ENCODE measurements around the gene ZNF76.
A peak's percentile ranks its signal among the peaks of the same experiment; 100 is the strongest.
"Not testable (repeated sequence)": the region's sequence is repeated elsewhere in the genome, so short reads cannot be mapped to it uniquely, and the experiment has no call there.

ZNF76 gene

GRCh38 chr6:35321091-35321490, 61.6 kb downstream of the ZNF76 start:
- Histone ChIP-seq H3K36me3 (replicated peaks) (no peaks in the 10 kb centered on the region), H3K4me3 (no peak overlapping the region), H3K9me3 (no peaks in the 10 kb centered on the region), H3K4me1 (no peaks in the 10 kb centered on the region), H3K27me3 (ENCODE audit: low read depth) (no peaks in the 10 kb centered on the region)
- in situ Hi-C loops (cut with MboI; ENCODE audit: low sequenced_read_pairs) = no loop called here
- DNase-seq (ENCODE audit: low spot score in 2 of 2) = no peak

DNA sequence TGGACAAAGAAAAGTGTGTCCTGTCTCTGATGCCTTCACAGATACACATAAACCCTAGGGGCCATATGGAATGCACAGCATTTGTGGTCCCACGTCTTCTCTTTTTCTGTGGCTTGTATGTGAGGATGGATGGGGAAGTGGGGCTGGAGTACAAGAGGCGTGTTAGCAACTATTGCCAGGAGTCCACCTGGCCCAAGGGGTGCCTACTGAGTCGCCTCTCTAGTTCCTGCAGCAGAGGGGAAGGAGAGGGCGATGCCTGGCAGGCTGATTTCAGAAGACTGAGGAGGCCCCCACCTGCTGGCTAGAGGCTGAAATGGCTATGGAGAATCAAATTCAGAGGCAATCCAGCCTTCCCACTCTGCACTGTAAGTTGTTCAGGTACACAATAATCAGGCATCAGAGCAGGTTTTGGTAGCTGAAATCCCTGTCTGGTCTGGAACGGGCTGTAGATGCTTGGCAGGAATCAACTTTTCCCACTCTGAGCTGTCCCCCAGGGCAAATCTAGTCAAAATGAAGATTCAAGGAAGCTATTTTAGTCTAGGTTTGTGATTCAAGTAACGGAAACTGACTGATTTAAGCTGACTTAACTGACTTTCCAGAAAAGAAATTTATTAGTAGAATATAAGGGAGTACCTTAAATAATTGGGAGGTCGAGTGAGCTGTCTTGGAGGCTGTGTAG, 68.0 kb downstream of the ZNF76 start:
- DNase-seq (ENCODE audit: low spot score in 2 of 2) = peak; percentile 53 to 70
- no peak overlapping the region for H3K4me3 ChIP-seq
- H3K4me1 ChIP-seq = no peaks in the 10 kb centered on the region
- no peaks in the 10 kb centered on the region for H3K36me3 ChIP-seq (replicated peaks)
- in situ Hi-C loops (cut with MboI; ENCODE audit: low sequenced_read_pairs) = no loop called here
- no peaks in the 10 kb centered on the region for H3K27me3 ChIP-seq (ENCODE audit: low read depth)
- H3K9me3 ChIP-seq = no peaks in the 10 kb centered on the region

DNA sequence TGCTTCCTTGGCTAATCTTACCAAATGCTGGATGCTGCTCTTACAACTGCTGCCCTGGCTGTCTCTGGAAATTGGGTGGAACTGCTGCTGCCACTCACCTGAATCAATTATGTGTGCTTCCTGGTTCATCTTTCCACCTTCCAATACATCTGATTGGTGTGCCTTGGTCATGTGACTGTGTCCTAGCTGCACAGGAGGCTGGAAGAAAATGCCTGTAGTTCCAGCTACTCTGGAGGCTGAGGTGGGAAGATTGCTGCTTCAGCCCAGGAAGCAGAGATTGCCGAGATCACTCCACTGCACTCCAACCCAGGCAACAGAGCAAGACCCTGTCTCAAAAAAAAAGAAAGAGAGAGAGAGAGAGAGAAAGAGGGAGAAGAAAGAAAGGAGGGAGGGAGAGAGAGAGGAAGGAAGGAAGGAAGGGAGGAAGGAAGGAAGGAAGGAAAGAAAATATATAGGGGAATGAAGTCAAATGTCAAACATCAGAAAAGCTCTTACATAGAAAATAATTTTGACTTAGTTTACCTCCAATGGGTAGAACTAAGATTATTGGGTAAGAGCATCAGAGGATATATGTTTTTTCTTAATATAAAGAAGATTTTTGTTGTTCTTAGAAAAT, 68.7 kb downstream of the ZNF76 start:
- H3K27me3 ChIP-seq (ENCODE audit: low read depth) = no peaks in the 10 kb centered on the region
- in situ Hi-C loops (cut with MboI; ENCODE audit: low sequenced_read_pairs) = no loop called here
- no peak overlapping the region for H3K4me3 ChIP-seq
- no peaks in the 10 kb centered on the region for H3K4me1 ChIP-seq
- no peaks in the 10 kb centered on the region for H3K36me3 ChIP-seq (replicated peaks)
- no peaks in the 10 kb centered on the region for H3K9me3 ChIP-seq
- DNase-seq (ENCODE audit: low spot score in 2 of 2) = no peak

DNA sequence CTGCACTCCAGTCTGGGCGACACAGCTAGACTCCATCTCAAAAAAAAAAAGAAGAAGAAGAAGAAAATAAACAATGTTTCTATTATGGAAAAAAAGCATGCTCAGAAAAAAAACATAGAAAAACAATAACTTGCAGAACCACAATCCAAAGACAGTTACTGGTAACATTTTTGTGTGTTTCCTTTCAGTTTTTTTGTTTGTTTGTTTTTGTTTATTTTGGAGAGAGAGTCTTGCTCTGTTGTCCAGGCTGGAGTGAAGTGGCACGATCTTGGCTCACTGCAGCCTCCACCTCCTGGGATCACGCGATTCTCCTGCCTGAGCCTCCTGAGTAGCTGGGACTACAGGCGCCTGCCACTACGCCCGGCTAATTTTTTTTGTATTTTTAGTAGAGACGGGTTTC, 69.4 kb downstream of the ZNF76 start:
- H3K27me3 ChIP-seq (ENCODE audit: low read depth); H3K36me3 ChIP-seq (replicated peaks); H3K4me1 ChIP-seq; H3K9me3 ChIP-seq; H3K4me3 ChIP-seq; DNase-seq (ENCODE audit: low spot score in 2 of 2); in situ Hi-C loops (cut with MboI; ENCODE audit: low sequenced_read_pairs): not testable (repeated sequence)

DNA sequence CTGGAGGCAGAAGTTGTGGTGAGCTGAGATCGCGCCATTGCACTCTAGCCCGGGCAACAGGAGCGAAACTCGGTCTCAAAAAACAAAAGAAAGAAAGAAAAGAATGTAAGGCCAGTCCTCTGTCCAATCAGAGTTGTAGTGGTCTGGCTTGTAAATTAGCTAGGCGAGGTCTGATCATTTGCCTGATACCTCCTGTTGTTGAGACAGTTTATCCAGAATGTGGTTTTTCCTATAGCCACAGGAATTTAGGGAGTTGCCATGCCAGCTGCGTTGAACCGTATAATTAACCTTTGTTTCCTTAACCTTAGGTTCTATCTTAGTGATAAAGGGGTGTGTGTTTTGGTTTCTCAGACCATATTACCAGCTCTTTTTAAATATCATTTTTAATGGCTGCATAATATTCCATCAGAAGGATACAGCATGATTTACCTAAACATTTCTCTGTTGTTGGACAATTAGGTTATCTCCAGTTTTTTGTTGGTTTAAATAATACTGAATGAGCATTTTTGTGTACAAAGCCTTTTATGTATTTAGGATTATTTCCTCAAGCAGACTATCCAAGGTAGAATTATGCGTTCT, 71.1 kb downstream of the ZNF76 start:
- H3K36me3 ChIP-seq (replicated peaks) = no peaks in the 10 kb centered on the region
- H3K9me3 ChIP-seq = no peaks in the 10 kb centered on the region
- H3K4me1 ChIP-seq = no peaks in the 10 kb centered on the region
- H3K4me3 ChIP-seq = no peak overlapping the region
- H3K27me3 ChIP-seq (ENCODE audit: low read depth) = peaks cover 8% of the 10 kb centered on the region
- DNase-seq (ENCODE audit: low spot score in 2 of 2) = no peak
- in situ Hi-C loops (cut with MboI; ENCODE audit: low sequenced_read_pairs) = no loop called here

DNA sequence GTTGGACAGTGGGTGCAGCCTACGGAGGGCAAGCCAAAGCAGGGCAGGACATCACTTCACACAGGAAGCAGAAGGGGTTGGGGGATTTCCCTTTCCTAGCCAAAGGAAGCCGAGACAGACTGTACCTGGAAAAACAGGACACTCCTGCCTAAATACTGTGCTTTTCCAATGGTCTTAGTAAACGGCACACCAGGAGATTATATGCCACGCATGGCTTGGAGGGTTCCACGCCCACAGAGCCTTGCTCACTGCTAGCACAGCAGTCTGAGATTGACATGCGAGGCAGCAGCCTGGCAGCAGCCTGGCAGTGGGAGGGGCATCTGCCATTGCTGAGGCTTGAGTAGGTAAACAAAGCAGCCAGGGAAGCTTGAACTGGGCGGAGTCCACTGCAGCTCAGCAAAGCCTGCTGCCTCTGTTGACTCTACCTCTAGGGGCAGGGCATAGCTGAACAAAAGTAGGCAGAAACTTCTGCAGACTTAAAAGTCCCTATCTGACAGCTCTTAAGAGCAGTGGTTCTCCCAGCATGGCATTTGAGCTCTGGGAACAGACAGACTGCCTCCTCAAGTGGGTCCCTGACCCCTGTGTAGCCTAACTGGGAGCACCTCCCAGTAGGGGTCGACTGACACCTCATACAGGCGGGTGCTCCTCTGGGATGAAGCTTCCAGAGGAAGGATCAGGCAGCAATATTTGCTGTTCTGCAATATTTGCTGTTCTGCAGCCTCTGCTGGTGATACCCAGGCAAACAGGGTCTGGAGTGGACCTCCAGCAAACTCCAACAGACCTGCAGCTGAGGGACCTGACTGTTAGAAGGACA, 72.7 kb downstream of the ZNF76 start:
- DNase-seq (ENCODE audit: low spot score in 2 of 2) = peak in 1 of 2 experiments; percentile 69
- H3K9me3 ChIP-seq; H3K4me3 ChIP-seq; H3K36me3 ChIP-seq (replicated peaks); in situ Hi-C loops (cut with MboI; ENCODE audit: low sequenced_read_pairs); H3K4me1 ChIP-seq: not testable (repeated sequence)
- peaks cover 15% of the 10 kb centered on the region for H3K27me3 ChIP-seq (ENCODE audit: low read depth)

GRCh38 chr6:35341557-35341956, 82.0 kb downstream of the ZNF76 start:
- Histone ChIP-seq H3K36me3 (replicated peaks) (peaks cover under 1% of the 10 kb centered on the region; the same call in 1 of the 2 replicates), H3K27me3 (ENCODE audit: low read depth) (peaks cover 8% of the 10 kb centered on the region; the same call in 1 of the 2 replicates), H3K9me3 (0 out of 2 replicates have a peak, but pooled peaks cover 2% of the 10 kb centered on the region), H3K4me3 (no peak overlapping the region), H3K4me1 (peaks cover 5% of the 10 kb centered on the region)
- in situ Hi-C loops (cut with MboI; ENCODE audit: low sequenced_read_pairs) = loop anchor here (5.0 kb wide), 1 partner anchor 111 kb away; the partner anchor contains the start of gene FANCE
- DNase-seq (ENCODE audit: low spot score in 2 of 2) = peak in 1 of 2 experiments; percentile 25

DNA sequence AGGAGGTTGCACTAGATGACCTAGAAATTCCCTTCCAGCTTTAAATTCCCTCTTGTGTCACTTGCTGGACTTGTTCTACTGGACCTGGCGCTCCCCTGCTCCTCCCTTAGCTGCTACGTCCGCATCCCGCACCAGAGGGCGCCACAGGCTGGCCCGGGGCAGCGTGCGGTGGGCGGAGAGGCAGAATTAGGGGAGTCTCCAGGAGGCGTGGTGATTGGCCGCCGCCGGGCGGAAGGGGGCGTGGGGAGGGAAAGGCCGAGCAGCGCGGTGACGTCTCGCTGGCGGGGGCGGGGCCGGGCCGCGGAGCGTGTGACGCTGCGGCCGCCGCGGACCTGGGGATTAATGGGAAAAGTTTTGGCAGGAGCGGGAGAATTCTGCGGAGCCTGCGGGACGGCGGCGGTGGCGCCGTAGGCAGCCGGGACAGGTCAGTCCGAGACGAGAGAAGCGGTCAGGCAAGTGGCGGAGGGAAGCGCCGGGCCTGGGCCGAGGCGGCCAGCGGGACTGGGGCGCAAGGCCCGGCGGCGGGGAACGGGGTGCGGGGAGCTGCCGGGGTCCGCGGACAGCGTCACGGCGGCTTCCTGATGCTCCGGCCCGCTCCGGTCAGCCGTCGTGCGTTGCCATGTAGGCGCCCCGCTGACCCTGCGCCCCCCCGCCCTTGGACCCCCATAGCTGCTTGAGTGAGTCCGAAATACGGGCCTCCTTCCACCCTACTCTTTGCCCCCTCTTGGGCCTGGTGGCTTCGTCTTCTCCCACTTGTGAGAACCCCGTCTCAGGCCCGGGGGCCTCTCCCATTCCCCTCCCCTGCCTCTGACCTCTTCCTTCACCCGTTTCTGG, 82.9 kb downstream of the ZNF76 start, which contains the start of gene PPARD:
Gene PPARD, plus strand, starts transcription at position 301 of the 834 bp plus-strand sequence. CDS start 68,530 bp downstream, outside the sequence.
- in situ Hi-C loops (cut with MboI; ENCODE audit: low sequenced_read_pairs) = loop anchor here (5.0 kb wide), 1 partner anchor 110 kb away; the partner anchor contains the start of gene FANCE
- no peaks in the 10 kb centered on the region; the same call in 1 of the 2 replicates for H3K27me3 ChIP-seq (ENCODE audit: low read depth)
- DNase-seq (ENCODE audit: low spot score in 2 of 2) = peak; percentile 87 to 99
- peaks cover 4% of the 10 kb centered on the region; the same call in 1 of the 2 replicates for H3K36me3 ChIP-seq (replicated peaks)
- H3K9me3 ChIP-seq = 0 out of 2 replicates have a peak, but pooled peaks cover 2% of the 10 kb centered on the region
- H3K4me3 ChIP-seq = peak within 1 kb of the TSS; percentile 61
- peaks cover 5% of the 10 kb centered on the region for H3K4me1 ChIP-seq

DNA sequence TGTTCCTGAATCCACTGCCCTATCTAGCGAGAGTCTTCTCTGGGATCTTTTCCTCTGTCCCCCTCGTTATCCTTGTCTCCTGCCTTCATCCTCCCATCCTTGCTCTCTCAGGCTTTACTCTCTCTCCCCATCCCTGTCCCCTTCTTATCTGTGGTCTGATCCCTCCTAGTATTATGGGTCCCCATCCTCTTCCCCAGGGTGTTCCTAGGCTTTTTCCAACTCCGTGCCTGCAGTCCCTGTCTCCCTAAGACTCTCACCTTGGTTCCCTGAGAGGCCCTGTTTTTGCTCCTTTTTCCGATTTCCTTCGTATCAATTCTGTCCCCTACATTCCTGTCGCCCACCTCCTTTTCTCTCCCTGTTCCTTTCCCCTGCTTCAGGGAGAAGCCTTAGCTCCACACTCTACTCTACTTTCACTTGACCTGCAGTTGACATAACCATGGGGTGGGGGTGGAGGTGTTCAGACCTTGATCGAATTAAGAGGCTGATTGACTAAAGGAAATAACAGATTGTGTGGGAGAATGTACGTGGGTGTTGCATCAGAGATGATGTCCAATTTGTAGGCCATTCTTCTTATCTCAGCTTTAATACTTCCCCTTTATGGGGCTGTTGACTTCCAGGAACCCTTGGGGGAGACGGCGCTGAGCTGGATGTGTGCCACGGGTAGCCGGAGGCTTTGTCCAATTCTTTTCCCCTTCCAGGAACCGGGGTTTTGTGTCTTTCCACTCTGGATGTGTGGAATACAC, 83.7 kb downstream of the ZNF76 start:
- Histone ChIP-seq H3K4me1 (peaks cover 5% of the 10 kb centered on the region), H3K4me3 (peak overlapping the region; percentile 61), H3K36me3 (replicated peaks) (peaks cover 4% of the 10 kb centered on the region; the same call in 1 of the 2 replicates), H3K27me3 (ENCODE audit: low read depth) (no peaks in the 10 kb centered on the region), H3K9me3 (0 out of 2 replicates have a peak, but pooled peaks cover 2% of the 10 kb centered on the region)
- peak; percentile 7 to 32 for DNase-seq (ENCODE audit: low spot score in 2 of 2)
- in situ Hi-C loops (cut with MboI; ENCODE audit: low sequenced_read_pairs) = loop anchor here (5.0 kb wide), 1 partner anchor 109 kb away; the partner anchor contains the start of gene FANCE

- H3K4me3 ChIP-seq = peak overlapping the region; percentile 61
Observed at GRCh38 chr6:35343835-35344550, 84.5 kb downstream of the ZNF76 start.

More at GRCh38 chr6:35343835-35344550, 84.5 kb downstream of the ZNF76 start:
- Histone ChIP-seq H3K4me1 (peaks cover 5% of the 10 kb centered on the region), H3K27me3 (ENCODE audit: low read depth) (no peaks in the 10 kb centered on the region), H3K36me3 (replicated peaks) (peaks cover 4% of the 10 kb centered on the region), H3K9me3 (0 out of 2 replicates have a peak, but pooled peaks cover 2% of the 10 kb centered on the region)
- DNase-seq (ENCODE audit: low spot score in 2 of 2) = no peak
- in situ Hi-C loops (cut with MboI; ENCODE audit: low sequenced_read_pairs) = loop anchor here (5.0 kb wide), 1 partner anchor 108 kb away; the partner anchor contains the start of gene FANCE

Data from HAP-1 (cell line).